ENCODE measurements around the gene PCDH10. TPM values are rescaled to one million over a fixed set of nuclear protein-coding genes. Genes with fewer than 3 reads are reported as not detected.

The PCDH10 gene
- total RNA-seq, 4 donors from 2014 or later, result 2.5 to 10.5 (median 3.5) TPM

DNA sequence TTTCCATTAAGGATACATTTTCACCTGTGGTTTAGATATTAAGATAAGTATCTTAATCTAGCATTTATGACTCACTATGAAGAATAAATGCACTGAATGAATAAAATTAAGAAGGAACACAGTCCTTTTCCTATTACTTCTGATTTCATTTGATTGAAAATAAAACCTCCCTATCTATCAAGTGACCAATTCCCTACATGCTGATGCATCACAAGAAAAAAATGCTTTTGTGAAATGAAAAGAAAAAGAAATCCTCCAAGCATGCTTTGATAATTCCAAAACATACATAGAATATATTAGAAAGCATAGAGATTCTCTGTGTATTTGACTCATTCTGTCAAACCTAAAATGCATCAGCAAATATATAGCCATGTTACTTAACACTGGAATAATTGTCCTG, 37.1 kb downstream of the PCDH10 start:
- no peaks in the 10 kb centered on the region for H3K36me3 ChIP-seq
- no peak overlapping the region for H3K4me3 ChIP-seq
- no peaks in the 10 kb centered on the region for H3K4me1 ChIP-seq
- TF ChIP-seq, protein P1, sequence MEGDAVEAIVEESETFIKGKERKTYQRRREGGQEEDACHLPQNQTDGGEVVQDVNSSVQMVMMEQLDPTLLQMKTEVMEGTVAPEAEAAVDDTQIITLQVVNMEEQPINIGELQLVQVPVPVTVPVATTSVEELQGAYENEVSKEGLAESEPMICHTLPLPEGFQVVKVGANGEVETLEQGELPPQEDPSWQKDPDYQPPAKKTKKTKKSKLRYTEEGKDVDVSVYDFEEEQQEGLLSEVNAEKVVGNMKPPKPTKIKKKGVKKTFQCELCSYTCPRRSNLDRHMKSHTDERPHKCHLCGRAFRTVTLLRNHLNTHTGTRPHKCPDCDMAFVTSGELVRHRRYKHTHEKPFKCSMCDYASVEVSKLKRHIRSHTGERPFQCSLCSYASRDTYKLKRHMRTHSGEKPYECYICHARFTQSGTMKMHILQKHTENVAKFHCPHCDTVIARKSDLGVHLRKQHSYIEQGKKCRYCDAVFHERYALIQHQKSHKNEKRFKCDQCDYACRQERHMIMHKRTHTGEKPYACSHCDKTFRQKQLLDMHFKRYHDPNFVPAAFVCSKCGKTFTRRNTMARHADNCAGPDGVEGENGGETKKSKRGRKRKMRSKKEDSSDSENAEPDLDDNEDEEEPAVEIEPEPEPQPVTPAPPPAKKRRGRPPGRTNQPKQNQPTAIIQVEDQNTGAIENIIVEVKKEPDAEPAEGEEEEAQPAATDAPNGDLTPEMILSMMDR (IDR thresholded peaks at IDR 0.05), result no peak
- TF ChIP-seq POLR2A (IDR thresholded peaks at IDR 0.05) (no peak), EP300 (IDR thresholded peaks at IDR 0.05) (no peak)
- DNase-seq (ENCODE audit: low spot score in 2 of 2), result no peak
- no peaks in the 10 kb centered on the region for H3K9me3 ChIP-seq
- H3K27ac ChIP-seq, result no peak overlapping the region
- H3K27me3 ChIP-seq, result no peaks in the 10 kb centered on the region

DNA sequence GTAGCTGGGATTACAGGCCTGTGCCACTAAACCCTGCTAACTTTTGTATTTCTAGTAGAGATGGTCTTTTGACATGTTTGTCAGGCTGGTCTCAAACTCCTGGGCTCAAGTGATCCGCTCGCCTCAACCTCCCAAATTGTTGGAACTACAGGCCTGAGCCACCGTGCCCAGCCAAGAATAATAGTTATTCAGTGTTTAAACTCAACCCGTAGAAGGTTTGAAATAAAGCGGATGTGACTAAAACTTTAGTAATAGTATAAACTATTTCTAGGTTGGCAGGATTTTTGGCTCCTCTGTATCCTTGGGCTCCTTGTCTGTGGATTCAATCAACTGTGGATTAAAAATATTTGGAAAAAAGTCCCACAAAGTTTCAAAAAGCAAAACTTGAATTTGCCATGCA, 37.8 kb downstream of the PCDH10 start:
- Histone ChIP-seq H3K9me3 (no peaks in the 10 kb centered on the region), H3K27ac (no peak overlapping the region), H3K36me3 (no peaks in the 10 kb centered on the region), H3K4me1 (no peaks in the 10 kb centered on the region), H3K27me3 (no peaks in the 10 kb centered on the region), H3K4me3 (no peak overlapping the region)
- TF ChIP-seq, protein P1 (IDR thresholded peaks at IDR 0.05), result no peak
- no peak for TF ChIP-seq EP300 (IDR thresholded peaks at IDR 0.05)
- TF ChIP-seq POLR2A (IDR thresholded peaks at IDR 0.05), result no peak
- DNase-seq (ENCODE audit: low spot score in 2 of 2), result no peak
- WGBS, 2 donors, result 75 to 82% methylated on average over 5 of the region's 5 CpGs

DNA sequence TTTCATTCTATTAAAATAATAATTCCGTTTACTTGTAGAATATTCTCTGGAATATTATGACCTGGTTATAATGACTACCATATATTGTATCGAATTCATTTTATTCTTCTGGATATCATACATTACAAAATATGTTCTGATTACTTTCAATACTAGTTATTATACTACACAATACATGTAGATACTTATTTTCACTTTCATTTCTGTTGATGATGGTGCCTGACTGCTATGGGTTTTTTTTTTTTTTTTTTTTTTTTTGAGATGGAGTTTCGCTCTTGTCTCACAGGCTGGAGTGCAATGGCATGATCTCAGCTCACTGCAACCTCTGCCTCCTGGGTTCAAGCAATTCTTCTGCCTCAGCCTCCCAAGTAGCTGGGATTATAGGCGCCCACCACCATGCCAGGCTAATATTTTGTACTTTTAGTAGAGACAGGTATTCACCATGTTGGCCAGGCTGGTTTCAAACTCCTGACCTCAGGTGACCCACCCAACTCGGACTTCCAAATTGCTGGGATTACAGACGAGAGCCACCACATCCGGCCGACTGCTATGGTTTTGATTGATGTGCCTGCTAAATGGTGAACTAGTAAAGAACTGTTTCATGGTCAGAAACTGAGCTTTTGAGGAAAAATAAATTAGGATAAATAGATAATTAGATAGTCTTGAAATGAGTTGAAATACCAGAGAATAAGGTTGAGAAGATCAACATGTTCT, 39.5 kb downstream of the PCDH10 start:
- Histone ChIP-seq H3K9me3 (no peaks in the 10 kb centered on the region), H3K4me3 (no peak overlapping the region), H3K27me3 (no peaks in the 10 kb centered on the region), H3K27ac (no peak overlapping the region), H3K36me3 (no peaks in the 10 kb centered on the region), H3K4me1 (no peaks in the 10 kb centered on the region)
- WGBS, 2 donors, result 88% methylated on average over 8 of the region's 8 CpGs
- no peak for DNase-seq (ENCODE audit: low spot score in 2 of 2)
- TF ChIP-seq, protein P1 (IDR thresholded peaks at IDR 0.05), result no peak
- no peak for TF ChIP-seq EP300 (IDR thresholded peaks at IDR 0.05)
- TF ChIP-seq POLR2A (IDR thresholded peaks at IDR 0.05), result no peak

DNA sequence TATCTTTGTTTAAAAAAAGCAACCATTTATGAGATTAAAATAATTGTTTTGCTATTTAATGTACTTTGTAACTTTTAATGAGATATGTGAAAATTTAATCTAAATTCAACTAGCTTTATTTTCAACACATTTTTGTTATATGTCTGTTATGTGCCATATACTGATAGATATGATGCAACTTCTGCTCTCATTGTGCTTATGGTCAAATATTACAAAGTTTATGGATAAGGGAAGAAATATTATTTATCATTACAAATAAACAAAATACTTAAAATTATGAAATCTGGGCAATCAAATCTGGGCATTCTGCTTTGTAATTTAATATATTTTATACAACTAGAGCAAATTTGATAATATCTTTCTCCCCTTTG, 40.0 kb downstream of the PCDH10 start:
- TF ChIP-seq POLR2A (IDR thresholded peaks at IDR 0.05) (no peak), EP300 (IDR thresholded peaks at IDR 0.05) (no peak)
- TF ChIP-seq, protein P1 (IDR thresholded peaks at IDR 0.05), result no peak
- no peak for DNase-seq (ENCODE audit: low spot score in 2 of 2)
- Histone ChIP-seq H3K4me3 (no peak overlapping the region), H3K4me1 (no peaks in the 10 kb centered on the region), H3K9me3 (no peaks in the 10 kb centered on the region), H3K36me3 (no peaks in the 10 kb centered on the region), H3K27ac (no peak overlapping the region), H3K27me3 (no peaks in the 10 kb centered on the region)

DNA sequence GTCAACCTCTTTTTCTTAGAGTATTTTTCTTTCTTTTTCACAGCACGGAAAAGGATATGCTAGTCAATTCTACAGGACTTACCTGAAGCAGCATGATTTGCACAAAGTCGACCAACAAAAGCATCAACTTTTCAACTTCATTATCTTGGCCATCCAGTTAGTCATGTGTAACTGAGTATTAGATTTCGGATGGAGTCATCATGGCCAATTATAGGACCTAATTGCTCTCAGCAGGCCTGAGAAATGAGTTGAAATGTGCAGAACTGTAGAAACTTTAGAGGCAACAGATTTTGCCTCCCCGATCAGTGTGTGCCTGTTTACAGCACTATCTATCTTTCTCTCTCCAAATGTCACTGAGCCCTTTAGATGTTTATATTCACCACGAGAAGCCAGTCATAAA, 41.0 kb downstream of the PCDH10 start:
- Histone ChIP-seq H3K27ac (no peak overlapping the region), H3K9me3 (no peaks in the 10 kb centered on the region), H3K4me1 (no peaks in the 10 kb centered on the region), H3K36me3 (no peaks in the 10 kb centered on the region), H3K27me3 (no peaks in the 10 kb centered on the region), H3K4me3 (no peak overlapping the region)
- TF ChIP-seq POLR2A (IDR thresholded peaks at IDR 0.05), result no peak
- TF ChIP-seq, protein P1 (IDR thresholded peaks at IDR 0.05), result no peak
- no peak for TF ChIP-seq EP300 (IDR thresholded peaks at IDR 0.05)
- no peak for DNase-seq (ENCODE audit: low spot score in 2 of 2)
- WGBS, 2 donors, result 78 to 79% methylated on average over 5 of the region's 5 CpGs
